Measurements from ENCODE around the gene CHFR.
"Not testable (repeated sequence)": the region's sequence is repeated elsewhere in the genome, so short reads cannot be mapped to it uniquely, and the experiment has no call there.

GRCh38 chr12:132844681-132845080, 42.7 kb downstream of the CHFR start:
- not testable (repeated sequence) for TF ChIP-seq CTCF (conservative IDR thresholded peaks at IDR 0.05); ZFX (IDR thresholded peaks at IDR 0.05)

All from C4-2B (cell line).